Measurements from ENCODE around the gene PGF.

DNA sequence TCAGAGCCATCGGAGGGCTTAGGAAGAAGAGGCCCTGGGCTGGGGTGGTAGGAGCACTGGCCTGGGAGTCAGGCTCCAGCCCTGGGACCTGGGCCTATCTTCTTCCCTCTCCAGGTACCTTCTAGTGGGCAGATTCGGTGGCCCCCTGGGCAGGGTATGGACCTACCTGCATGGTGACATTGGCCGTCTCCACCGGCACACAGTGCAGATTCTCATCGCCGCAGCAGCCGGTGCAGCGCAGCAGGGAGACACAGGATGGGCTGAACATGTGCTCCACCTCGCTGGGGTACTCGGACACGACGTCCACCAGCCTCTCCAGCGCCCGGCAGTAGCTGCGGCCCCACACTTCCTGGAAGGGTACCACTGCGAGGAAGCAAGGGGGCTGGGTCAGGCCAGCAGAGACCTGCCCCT, 6.2 kb downstream of the PGF start:
- TF ChIP-seq POLR2AphosphoS5 (IDR thresholded peaks at IDR 0.05; ENCODE audit: insufficient read depth in 1 of 2, low read depth in 1 of 2): no peak
- TF ChIP-seq, protein P1, sequence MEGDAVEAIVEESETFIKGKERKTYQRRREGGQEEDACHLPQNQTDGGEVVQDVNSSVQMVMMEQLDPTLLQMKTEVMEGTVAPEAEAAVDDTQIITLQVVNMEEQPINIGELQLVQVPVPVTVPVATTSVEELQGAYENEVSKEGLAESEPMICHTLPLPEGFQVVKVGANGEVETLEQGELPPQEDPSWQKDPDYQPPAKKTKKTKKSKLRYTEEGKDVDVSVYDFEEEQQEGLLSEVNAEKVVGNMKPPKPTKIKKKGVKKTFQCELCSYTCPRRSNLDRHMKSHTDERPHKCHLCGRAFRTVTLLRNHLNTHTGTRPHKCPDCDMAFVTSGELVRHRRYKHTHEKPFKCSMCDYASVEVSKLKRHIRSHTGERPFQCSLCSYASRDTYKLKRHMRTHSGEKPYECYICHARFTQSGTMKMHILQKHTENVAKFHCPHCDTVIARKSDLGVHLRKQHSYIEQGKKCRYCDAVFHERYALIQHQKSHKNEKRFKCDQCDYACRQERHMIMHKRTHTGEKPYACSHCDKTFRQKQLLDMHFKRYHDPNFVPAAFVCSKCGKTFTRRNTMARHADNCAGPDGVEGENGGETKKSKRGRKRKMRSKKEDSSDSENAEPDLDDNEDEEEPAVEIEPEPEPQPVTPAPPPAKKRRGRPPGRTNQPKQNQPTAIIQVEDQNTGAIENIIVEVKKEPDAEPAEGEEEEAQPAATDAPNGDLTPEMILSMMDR (IDR thresholded peaks at IDR 0.05): no peak

Measured in vagina (tissue), 2 donors.